BJ (cell line): ENCODE results near the gene PARP6. TPM values are rescaled to one million over a fixed set of nuclear protein-coding genes. Genes with fewer than 3 reads are reported as not detected.

Source experiments
- CTCF ChIA-PET: fragments of 350-600 bp; formaldehyde crosslinking; extraction: SDS; loops from one replicate; lab custom pipeline; 2021; ENCODE audit warnings: antibody characterized with exemption, inconsistent platforms; lab: Yijun Ruan, JAX
- POLR2A ChIA-PET: fragments of 300-600 bp; sonication (Branson Sonifier 250); formaldehyde crosslinking; extraction: SDS; loops from one replicate; lab custom pipeline; 2021; ENCODE audit warnings: antibody characterized with exemption; lab: Charles Lee
- DNase-seq: peaks from one replicate; pipeline ENCODE4 v3.0.0-alpha.2; 2011; ENCODE audit warnings: low read depth
- H3K27me3 ChIP-seq: 2 replicates; pipeline ENCODE4 v1.6.0; 2011; ENCODE audit warnings: low read length; ENCODE audit not compliant: control insufficient read depth, insufficient read depth
- H3K36me3 ChIP-seq: 2 replicates; pipeline ENCODE4 v1.5.1; 2011; ENCODE audit warnings: low read length; ENCODE audit not compliant: control insufficient read depth, insufficient read depth
- H3K4me3 ChIP-seq: 2 replicates; pipeline ENCODE4 v1.5.1; 2011; ENCODE audit warnings: low read depth, mild to moderate bottlenecking, control low read depth, low read length
- polyA plus RNA-seq: library from polyadenylated mRNA; depleted of rRNA; stranded (reverse); fragments of >200 nt; gene quantifications from 2 replicates; pipeline ENCODE4 v1.2.3, GENCODE V29; 2011
- TF ChIP-seq, protein P1 (sequence below): IDR thresholded peaks from 2 replicates; pipeline ENCODE4 v1.5.1; 2011; ENCODE audit warnings: low read depth, mild to moderate bottlenecking, control low read depth, inconsistent platforms, low read length, moderate library complexity; ENCODE audit not compliant: insufficient read depth

The PARP6 gene
- polyA plus RNA-seq, 1 experiment = 73.4 TPM

DNA sequence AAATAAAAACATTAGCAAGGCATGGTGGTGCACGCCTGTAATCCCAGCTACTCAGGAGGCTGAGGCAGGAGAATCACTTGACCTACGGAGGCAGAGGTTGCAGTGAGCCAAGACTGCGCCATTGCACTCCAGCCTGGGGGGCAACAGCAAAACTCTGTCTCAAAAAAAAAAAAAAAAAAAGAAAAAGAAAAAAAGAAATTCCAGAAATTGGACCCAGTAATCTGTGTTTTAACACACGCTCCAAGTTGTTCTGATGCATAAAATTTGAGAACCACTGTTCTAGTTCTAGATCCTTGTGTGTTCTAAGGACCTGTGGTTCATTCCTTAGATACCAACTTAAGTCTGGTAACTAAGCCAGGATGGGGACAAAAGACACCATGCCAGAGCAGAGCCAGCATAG, 2.6 kb downstream of the PARP6 start:
- Histone ChIP-seq H3K36me3 (peaks cover 10% of the 10 kb centered on the region), H3K27me3 (no peaks in the 10 kb centered on the region), H3K4me3 (no peak overlapping the region)
- ChIA-PET CTCF (interaction anchor here (1.2 to 2.2 kb wide), 2 partner anchors 9 to 70 kb away, joined by 3 to 5 read pairs; no protein-coding TSS in a partner anchor), POLR2A (no interaction called here)
- no peak for DNase-seq
- TF ChIP-seq, protein P1, sequence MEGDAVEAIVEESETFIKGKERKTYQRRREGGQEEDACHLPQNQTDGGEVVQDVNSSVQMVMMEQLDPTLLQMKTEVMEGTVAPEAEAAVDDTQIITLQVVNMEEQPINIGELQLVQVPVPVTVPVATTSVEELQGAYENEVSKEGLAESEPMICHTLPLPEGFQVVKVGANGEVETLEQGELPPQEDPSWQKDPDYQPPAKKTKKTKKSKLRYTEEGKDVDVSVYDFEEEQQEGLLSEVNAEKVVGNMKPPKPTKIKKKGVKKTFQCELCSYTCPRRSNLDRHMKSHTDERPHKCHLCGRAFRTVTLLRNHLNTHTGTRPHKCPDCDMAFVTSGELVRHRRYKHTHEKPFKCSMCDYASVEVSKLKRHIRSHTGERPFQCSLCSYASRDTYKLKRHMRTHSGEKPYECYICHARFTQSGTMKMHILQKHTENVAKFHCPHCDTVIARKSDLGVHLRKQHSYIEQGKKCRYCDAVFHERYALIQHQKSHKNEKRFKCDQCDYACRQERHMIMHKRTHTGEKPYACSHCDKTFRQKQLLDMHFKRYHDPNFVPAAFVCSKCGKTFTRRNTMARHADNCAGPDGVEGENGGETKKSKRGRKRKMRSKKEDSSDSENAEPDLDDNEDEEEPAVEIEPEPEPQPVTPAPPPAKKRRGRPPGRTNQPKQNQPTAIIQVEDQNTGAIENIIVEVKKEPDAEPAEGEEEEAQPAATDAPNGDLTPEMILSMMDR = no peak

DNA sequence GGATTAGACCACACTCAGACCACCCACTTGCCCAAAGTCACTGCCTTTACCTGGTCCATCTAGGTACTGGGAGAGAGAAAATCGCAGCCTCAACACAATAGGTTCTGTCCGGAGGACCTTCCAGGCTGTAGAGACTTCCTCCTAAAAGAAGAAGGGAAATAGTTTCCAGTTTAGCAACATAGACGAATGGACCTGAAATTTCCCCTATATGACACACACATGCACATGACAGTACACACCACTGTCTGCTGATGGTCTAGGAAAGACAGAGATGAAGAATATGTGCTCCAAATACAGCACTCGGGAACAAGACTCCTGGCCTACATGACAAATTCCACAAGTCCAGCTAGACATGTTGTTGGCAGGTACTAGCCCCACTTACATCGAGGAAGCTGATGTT, 7.3 kb downstream of the PARP6 start:
- TF ChIP-seq, protein P1 = no peak
- DNase-seq = no peak
- ChIA-PET CTCF (no interaction called here), POLR2A (no interaction called here)
- Histone ChIP-seq H3K27me3 (no peaks in the 10 kb centered on the region), H3K4me3 (no peak overlapping the region), H3K36me3 (peaks cover 20% of the 10 kb centered on the region)

DNA sequence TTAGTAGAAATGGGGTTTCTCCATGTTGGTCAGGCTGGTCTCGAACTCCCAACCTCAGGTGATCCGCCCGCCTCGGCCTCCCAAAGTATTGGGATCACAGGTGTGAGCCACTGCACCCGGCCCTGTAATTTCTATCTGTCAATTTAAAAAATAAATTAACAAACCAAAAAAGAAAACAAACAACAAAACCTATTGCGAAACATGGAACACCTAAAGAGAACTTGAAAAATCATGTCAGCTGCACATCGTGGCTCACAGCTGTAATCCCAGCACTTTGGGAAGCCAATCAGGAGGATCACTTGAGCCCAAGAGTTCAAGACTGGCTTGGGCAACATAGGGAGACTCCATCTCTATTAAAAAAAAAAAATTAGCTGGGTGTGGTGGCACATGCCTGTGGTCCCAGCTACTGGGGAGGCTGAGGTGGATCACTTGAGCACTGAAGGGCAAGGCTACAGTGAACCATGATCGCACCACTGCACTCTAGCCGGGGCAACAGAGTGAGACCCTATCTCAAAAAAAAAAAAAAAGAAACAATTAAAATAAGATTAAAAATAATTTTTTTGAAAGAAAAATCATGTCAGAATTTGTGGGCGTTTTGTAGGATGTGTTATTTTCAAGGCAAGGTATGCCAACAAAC, 19.6 kb downstream of the PARP6 start:
- POLR2A ChIA-PET = no interaction called here

DNA sequence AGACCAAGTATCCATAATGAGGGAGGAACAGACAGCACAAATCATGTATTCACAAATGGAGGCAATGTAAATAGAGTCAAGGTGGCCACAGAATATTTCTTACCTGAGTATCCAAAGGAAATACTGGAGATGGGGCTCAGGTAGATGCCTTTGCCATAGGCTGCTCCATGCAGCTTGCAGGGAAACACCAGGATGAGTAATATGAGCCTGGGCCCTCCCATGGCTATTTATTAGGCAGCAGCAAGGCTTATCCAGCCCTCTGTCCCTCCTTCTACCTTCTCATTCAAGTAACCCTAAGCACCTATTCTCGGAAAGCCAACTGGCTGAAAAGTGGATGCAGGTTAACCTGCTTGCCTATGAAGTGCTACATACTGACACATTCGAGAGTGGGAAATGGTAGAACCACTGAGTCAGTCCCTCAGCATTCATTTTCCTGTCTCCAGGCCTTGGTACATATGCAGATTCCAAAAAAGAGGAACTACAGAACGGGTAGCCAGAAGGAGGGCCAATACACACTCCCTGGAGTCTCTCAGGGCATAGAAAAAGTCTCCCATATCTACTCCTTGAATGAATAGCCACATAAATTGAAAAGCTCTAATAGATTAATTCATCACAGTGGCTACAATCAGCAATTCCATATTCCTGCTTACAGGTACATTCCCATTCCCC, 23.1 kb downstream of the PARP6 start:
- TF ChIP-seq, protein P1 = no peak
- peaks cover 17% of the 10 kb centered on the region for H3K36me3 ChIP-seq
- CTCF ChIA-PET = no interaction called here
- H3K4me3 ChIP-seq = no peak overlapping the region
- H3K27me3 ChIP-seq = no peaks in the 10 kb centered on the region
- DNase-seq = no peak
- POLR2A ChIA-PET = no interaction called here

More for the DNA sequence above, 19.6 kb downstream of the PARP6 start:
- peaks cover 17% of the 10 kb centered on the region for H3K36me3 ChIP-seq
- H3K27me3 ChIP-seq = no peaks in the 10 kb centered on the region
- no peak overlapping the region for H3K4me3 ChIP-seq
- TF ChIP-seq, protein P1 = no peak
- CTCF ChIA-PET = interaction anchor here (0.6 to 0.8 kb wide), 2 partner anchors 52 to 409 kb away, joined by 3 to 4 read pairs; no protein-coding TSS in a partner anchor
- DNase-seq = no peak

DNA sequence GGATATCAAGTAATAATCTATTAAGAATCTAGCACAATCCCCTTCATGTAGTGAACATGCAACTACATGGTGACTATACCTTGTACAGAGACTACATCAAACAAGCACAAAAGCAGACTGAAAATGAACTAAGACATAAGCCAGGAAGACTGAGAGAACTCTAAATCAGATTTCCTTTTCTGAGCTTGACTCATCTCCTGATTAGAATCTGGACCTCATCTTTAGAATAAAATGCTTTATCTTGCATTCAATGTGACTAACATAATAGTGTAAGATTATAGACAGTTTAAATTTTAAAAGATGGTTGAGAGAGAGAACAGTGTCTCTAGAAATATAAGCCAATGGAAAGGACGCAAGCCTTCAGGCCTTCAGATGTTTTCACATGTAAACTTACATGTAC, 23.8 kb downstream of the PARP6 start:
- H3K27me3 ChIP-seq = no peaks in the 10 kb centered on the region
- ChIA-PET CTCF (no interaction called here), POLR2A (no interaction called here)
- H3K4me3 ChIP-seq = no peak overlapping the region
- TF ChIP-seq, protein P1 = no peak
- no peak for DNase-seq
- peaks cover 15% of the 10 kb centered on the region for H3K36me3 ChIP-seq
